Measurements from ENCODE around the gene ACTN2.
A peak's percentile ranks its signal among the peaks of the same experiment; 100 is the strongest.

Gene ACTN2

GRCh38 chr1:236762410-236762809, 76.1 kb downstream of the ACTN2 start:
- no peak for TF ChIP-seq CTCF (IDR thresholded peaks at IDR 0.05; ENCODE audit: borderline replicate concordance, insufficient read depth, low read depth, low read length)

GRCh38 chr1:236765831-236766230, 79.5 kb downstream of the ACTN2 start:
- TF ChIP-seq CTCF (IDR thresholded peaks at IDR 0.05; ENCODE audit: borderline replicate concordance, insufficient read depth, low read depth, low read length) = no peak
- H3K4me3 ChIP-seq (ENCODE audit: low read depth, low read length) = no peak overlapping the region

More at GRCh38 chr1:236762410-236762809, 76.1 kb downstream of the ACTN2 start:
- no peak overlapping the region for H3K4me3 ChIP-seq (ENCODE audit: low read depth, low read length)

GRCh38 chr1:236766506-236766905, 80.2 kb downstream of the ACTN2 start:
- no peak for TF ChIP-seq CTCF (IDR thresholded peaks at IDR 0.05; ENCODE audit: borderline replicate concordance, insufficient read depth, low read depth, low read length)
- H3K4me3 ChIP-seq (ENCODE audit: low read depth, low read length) = no peak overlapping the region

GRCh38 chr1:236767276-236767675, 81.0 kb downstream of the ACTN2 start:
- TF ChIP-seq CTCF (IDR thresholded peaks at IDR 0.05; ENCODE audit: borderline replicate concordance, insufficient read depth, low read depth, low read length) = no peak
- H3K4me3 ChIP-seq (ENCODE audit: low read depth, low read length) = no peak overlapping the region

- no peak for TF ChIP-seq CTCF (IDR thresholded peaks at IDR 0.05; ENCODE audit: borderline replicate concordance, insufficient read depth, low read depth, low read length)
- H3K4me3 ChIP-seq (ENCODE audit: low read depth, low read length) = no peak overlapping the region
Observed at GRCh38 chr1:236768601-236769000, 82.3 kb downstream of the ACTN2 start.

- TF ChIP-seq CTCF (IDR thresholded peaks at IDR 0.05; ENCODE audit: borderline replicate concordance, insufficient read depth, low read depth, low read length) = no peak
- H3K4me3 ChIP-seq (ENCODE audit: low read depth, low read length) = no peak overlapping the region
Observed at GRCh38 chr1:236773919-236774318, 87.6 kb downstream of the ACTN2 start.

GRCh38 chr1:236774926-236775325, 88.6 kb downstream of the ACTN2 start:
- H3K4me3 ChIP-seq (ENCODE audit: low read depth, low read length) = no peak overlapping the region
- TF ChIP-seq CTCF (IDR thresholded peaks at IDR 0.05; ENCODE audit: borderline replicate concordance, insufficient read depth, low read depth, low read length) = 0 out of 2 replicates have a peak, but pooled peaks have one; percentile 9
